D721Med (cell line): ENCODE results near the gene PARD6A.

Experiments used
- DNase-seq: peaks from one replicate; pipeline ENCODE4 v3.0.0; 2011; ENCODE audit warnings: low spot score; ENCODE audit not compliant: insufficient read length
- FAIRE-seq: peaks from 2 replicates; lab custom pipeline; 2011; peaks lifted over from hg19 to GRCh38; lab: Jason Lieb, UNC
- TF ChIP-seq, protein P1 (sequence below): IDR thresholded peaks from 2 replicates; pipeline ENCODE4 v1.5.1; 2012; ENCODE audit warnings: mild to moderate bottlenecking, control low read depth; ENCODE audit not compliant: insufficient read depth; ENCODE audit errors: missing control alignments

Gene PARD6A

DNA sequence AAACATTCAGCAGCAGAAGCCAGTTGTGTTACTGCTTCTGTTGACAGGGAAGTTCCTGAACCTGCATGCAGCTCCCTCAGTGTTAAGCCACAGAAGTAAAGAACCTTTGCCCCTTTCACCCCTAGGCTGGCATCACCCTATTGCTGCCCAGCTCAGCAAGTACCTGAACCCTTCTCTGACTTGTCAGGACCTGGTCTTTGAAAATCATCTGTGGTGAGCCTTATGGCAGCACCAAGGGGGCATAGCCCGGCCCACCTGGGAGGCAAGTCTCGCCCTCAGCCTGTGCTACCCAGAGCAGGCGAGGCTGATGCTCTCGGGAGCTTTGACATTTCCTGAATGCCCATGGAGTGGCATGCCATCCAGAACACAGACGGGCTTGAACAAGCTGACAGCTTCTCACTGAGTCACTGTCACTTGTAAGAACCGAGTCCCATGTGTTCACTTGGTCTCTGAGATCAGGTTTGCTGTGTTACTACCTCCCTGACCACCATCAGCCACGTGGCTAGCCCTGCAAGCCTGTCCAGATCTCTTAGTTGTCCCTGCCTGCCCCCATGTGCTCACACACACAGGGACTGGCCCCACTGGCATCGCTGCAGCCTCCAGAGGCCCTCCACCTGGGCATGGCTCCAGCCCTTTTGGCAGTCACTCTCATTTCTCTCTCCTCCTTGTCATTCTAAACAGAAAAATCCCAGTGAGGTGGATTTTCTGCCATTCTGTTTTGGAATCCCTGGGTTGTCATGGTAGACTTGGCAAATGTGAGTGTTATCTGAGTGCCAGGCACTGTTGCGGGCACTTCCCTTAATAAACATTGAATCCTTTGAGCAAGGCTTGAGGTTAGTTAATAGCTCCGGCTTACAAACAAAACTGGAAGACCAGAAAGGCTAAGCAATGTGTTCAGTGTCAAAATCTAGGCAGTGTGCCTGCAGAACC lies 18.7 kb upstream of the PARD6A start:
- TF ChIP-seq, protein P1, sequence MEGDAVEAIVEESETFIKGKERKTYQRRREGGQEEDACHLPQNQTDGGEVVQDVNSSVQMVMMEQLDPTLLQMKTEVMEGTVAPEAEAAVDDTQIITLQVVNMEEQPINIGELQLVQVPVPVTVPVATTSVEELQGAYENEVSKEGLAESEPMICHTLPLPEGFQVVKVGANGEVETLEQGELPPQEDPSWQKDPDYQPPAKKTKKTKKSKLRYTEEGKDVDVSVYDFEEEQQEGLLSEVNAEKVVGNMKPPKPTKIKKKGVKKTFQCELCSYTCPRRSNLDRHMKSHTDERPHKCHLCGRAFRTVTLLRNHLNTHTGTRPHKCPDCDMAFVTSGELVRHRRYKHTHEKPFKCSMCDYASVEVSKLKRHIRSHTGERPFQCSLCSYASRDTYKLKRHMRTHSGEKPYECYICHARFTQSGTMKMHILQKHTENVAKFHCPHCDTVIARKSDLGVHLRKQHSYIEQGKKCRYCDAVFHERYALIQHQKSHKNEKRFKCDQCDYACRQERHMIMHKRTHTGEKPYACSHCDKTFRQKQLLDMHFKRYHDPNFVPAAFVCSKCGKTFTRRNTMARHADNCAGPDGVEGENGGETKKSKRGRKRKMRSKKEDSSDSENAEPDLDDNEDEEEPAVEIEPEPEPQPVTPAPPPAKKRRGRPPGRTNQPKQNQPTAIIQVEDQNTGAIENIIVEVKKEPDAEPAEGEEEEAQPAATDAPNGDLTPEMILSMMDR, result no peak
- FAIRE-seq, result no peak

DNA sequence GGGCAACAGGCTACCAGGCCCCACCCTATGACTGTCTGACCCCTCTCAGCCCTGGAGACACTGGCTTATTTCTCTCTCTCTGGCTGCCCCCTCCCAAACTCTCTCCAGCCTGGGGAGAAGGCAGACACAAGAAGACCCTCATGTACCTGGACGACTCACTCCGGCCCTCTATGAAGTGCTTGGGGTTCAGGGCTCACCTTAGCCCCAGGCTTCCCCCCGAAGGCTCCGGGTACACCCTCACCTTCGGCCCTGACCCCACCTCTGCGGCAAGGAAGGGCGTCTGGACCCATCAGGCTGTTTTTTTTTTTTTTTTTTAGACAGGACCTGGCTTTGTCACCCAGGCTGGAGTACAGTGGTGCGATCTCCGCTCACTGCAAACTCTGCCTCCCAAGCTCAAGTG lies 16.7 kb upstream of the PARD6A start:
- FAIRE-seq (no peak), DNase-seq (no peak)
- TF ChIP-seq, protein P1, result no peak

More for the DNA sequence above, 18.7 kb upstream of the PARD6A start:
- DNase-seq, result no peak

DNA sequence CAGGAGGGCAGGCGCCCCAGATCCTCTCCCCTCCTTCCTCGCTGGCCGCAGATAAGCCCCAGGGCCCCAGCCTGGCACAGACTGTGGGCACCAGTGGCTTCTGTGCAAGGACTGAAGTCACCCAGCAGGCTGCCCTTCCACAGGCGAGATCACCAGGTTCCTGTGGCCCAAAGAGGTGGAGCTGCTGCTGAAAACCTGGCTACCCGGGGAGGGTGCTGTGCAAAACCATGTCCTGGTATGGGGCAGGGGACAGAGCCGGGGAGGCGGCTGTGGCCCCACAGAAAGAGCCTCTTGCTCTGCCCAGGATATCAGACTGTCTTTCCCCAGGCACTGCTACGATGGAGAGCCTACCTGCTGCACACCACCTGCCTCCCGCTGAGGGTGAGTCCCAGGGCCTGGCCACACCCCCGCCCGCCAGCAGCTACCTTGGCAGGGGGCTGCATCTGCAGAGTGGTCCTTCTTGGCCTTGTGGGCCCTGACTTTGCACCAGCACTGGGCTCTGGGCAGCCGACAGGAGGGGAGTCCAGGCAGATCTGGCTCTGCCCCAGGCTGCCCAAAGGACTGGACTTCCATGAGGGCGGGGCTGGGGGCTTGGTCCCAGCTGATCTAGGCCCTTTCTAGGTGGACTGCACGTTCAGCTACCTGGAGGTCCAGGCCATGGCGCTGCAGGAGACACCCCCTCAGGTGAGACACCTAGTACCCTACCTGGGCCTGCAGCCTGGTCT lies 15.2 kb upstream of the PARD6A start:
- TF ChIP-seq, protein P1, result no peak
- DNase-seq (no peak), FAIRE-seq (no peak)

DNA sequence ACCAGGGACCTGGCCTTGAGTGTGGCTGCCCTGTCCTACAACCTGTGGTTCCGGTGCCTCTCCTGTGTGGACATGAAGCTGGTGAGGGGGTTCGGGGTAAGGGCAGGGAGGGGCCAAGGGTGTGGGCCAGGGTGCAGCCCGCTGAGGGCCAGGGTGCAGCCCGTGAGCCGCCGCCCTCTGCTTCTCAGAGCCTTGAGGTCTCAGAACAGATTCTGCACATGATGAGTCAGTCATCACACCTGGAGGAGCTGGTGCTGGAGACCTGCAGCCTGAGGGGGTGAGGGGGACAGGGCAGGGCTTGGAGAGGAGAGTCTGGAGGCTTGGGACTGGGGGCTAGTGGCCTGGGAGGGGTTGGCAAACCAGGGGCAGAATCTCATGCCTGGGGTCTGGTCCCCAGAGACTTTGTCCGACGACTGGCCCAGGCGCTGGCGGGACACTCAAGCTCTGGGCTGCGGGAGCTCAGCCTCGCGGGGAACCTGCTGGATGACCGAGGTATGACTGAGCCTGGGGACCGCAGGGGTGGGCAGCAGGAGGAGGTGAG lies 13.6 kb upstream of the PARD6A start:
- TF ChIP-seq, protein P1, result no peak
- no peak for DNase-seq
- FAIRE-seq, result no peak

DNA sequence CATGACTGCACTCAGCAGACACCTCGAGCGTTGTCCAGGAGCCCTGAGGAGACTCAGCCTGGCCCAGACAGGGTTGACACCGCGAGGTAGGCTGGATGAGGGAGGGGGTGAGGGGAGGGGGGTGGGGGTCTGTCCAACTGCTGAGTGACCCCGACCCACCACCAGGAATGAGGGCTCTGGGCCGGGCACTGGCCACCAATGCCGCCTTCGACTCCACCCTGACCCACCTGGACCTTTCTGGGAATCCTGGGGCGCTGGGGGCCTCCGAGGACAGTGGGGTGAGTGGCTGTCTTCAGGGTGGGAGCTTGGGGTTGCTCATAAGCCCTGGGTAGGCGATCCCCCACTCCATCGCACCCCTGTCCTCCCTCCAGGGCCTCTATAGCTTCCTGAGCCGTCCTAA lies 13.1 kb upstream of the PARD6A start:
- no peak for FAIRE-seq
- DNase-seq, result no peak
- TF ChIP-seq, protein P1, result no peak

GRCh38 chr16:67648088-67648763 lies 12.5 kb upstream of the PARD6A start:
- TF ChIP-seq, protein P1, result no peak
- DNase-seq (no peak), FAIRE-seq (no peak)
